GM19324 (cell line): ENCODE data around the gene UTS2B.

ENCODE experiments used
- ATAC-seq: cut with Tn5 transposase; IDR thresholded peaks from one replicate; pipeline ENCODE4 v1.9.1; 2021; ENCODE audit warnings: mild to moderate bottlenecking, moderate library complexity; ENCODE audit not compliant: unreplicated experiment, low FRiP score

Gene UTS2B

GRCh38 chr3:191328383-191328961 is 1.9 kb downstream of the UTS2B start:
- ATAC-seq, result peak; percentile 9

DNA sequence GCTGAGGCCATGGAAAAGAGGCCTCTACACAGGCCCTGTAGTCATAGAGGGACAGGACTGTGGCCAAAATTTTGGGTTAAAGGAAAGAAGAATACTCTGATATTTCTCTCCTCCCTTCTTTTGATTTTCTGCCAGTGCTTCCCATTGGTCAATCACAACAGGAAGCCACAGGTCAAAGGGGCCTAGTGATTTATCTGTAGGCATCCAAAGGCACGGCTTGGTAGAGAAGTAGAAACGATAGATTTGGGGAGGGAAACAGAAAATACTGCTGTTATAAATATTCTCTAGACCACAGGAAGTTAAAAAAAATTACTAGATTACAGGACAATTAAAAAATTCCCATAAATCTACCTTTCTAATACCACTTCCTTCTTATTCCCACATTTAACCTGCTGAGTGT is 2.8 kb downstream of the UTS2B start:
- no peak for ATAC-seq

DNA sequence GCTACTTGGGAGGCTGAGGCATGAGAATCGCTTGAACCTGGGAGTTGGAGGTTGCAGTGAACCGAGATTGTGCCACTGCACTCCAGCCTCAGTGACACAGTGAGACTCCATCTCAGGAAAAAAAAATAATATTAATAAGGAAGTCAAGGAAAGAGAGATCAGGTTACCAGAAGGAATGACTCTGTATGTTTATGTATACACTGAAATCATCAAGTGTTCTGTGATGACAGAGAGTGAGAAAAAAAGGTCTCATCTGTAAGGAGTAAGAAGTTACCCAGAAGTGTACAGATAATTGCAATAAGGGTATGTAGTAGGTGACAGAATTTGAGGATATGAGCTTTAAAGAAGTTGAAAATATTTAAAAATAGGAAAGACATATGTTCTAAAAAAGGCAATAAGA is 5.4 kb downstream of the UTS2B start:
- no peak for ATAC-seq

GRCh38 chr3:191321019-191321767 is 9.1 kb downstream of the UTS2B start:
- ATAC-seq, result no peak

DNA sequence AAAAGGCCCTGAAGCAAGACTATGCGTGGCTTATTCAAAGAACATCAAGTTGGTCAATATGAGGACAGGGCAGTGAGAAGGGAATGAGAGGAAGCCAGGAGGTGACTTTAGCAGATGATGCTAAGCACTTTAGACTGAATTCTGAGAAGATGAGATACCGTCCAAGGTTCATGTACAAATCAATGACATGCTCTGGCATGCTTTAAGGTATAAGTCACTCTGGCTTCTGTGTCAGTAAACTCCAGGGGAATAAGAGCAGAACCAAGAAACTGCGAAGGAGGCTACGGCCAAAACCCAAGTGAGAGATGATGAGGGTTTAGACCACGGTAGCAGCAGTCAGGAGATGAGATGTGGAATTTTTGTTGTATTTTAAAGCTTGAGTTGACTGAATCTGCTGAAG is 10.0 kb downstream of the UTS2B start:
- ATAC-seq, result no peak

DNA sequence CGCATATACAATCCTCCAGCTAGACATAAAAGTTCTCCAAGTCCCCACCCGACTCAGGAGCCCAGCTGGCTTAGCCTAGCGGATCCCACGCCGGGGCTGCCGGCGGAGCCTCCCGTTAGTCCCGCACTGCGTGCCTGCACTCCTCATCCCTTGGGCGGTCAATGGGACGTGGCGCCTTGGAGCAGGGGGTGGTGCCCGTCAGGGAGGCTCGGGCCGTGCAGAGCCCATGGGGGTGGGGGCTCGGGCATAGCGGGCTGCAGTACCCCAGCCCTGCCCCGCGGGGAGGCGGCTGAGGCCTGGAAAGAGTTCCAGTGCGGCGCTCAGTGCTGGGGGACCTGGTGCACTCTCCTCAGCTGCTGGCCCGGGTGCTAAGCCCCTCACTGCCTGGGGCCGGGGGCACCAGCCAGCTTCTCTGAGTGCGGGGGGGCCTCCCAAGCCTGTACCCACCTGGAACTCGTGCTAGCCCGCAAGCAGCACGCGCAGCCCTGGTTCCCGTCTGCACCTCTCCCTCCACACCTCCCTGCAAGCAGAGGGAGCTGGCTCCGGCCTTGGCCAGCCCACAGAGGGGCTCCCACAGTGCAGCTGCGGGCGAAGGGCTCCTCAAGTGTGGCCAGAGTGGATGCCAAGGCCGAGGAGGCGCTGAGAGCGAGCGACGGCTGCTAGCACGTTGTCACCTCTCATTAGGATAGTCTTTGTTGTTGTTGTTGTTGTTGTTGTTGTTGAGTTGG is 13.3 kb downstream of the UTS2B start:
- ATAC-seq, result no peak

DNA sequence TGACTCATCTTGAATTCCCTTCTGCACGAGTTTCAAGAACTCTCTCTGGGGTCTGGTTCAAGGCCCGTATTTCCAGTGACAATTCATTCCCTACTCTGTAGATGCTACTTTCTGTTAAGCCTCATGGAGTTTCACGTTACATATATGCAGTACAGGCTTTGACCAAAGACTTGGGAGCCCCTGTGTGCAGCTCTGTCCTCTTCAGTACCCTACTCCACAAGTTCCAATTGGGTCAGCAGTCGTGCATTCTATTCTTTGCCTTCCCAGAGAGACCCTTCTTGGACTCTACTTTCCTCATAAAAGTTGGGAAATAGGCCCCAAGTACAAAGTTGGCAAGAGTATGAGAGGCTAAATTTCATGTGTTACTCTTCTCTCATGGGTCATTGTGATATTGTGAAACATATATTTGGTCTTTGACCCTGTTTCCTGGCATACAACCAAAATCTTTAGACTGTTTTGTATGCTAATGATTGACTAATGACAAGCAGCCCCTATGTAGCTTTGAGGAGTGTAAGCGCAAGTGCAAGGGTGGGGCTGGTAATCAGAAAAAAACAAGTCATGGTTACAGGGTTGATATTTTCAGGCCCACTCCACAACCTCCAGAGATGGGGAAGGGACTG is 16.1 kb downstream of the UTS2B start:
- no peak for ATAC-seq

GRCh38 chr3:191313296-191313695 is 17.0 kb downstream of the UTS2B start:
- ATAC-seq, result no peak

GRCh38 chr3:191307341-191307740 is 23.0 kb downstream of the UTS2B start:
- ATAC-seq, result no peak

GRCh38 chr3:191306428-191306827 is 23.9 kb downstream of the UTS2B start:
- no peak for ATAC-seq

DNA sequence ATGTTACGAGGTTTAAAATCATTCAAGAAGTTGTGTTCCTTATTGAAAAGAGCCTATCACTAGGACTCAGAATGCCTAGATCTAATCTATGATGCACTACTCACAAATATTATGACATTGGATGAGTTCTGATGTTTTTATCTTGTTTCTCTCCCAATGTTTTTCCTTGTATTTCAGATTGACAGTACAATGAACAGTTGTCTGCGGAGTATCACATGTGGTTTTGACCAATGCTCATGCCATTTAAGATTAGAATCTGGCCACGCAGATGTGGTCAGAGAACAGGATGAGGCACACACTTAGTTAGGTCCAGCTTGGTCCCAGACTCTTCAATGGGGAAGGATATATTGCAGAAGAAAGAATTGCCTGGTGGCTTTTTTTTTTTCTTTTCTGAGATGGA is 26.7 kb downstream of the UTS2B start:
- no peak for ATAC-seq

DNA sequence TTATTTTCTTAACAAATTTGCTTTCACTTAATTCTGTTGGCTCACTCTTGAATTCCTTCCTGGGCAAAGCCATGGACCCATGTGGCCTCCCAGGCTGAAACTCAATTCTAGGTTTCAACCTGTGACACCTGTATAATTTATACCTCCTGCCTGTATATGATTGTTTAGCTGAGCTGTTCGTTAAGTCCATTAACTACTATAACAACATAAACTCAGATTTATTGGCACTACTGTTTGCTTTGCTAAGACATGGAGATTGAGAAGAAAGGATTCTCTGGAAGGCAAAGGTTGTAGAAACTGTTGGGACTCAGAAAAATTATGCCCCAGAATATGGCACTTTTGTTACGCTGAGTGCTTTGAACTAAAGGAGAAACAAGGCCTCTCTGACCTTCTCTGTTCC is 27.9 kb downstream of the UTS2B start:
- ATAC-seq, result no peak

GRCh38 chr3:191301782-191302411 is 28.4 kb downstream of the UTS2B start:
- no peak for ATAC-seq

GRCh38 chr3:191301017-191301416 is 29.3 kb downstream of the UTS2B start:
- peak; percentile 65 for ATAC-seq

DNA sequence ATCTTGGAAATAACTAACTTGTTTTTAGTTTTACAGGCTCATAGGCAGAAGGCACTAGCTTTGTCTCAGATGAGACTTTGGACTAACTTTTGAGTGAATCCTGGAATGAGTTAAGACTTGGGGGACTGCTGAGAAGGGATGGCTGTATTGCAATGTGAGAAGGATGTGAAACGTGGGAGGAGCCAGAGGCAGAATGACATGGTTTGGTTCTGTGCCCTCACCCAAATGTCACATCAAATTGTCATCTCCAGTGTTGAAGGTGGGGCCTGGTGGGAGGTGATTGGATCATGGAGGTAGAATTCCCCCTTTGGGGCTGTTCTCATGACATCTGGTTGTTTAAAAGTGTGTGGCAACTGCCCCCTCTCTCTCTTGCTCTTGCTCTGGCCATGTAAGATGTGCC is 29.9 kb downstream of the UTS2B start:
- no peak for ATAC-seq

DNA sequence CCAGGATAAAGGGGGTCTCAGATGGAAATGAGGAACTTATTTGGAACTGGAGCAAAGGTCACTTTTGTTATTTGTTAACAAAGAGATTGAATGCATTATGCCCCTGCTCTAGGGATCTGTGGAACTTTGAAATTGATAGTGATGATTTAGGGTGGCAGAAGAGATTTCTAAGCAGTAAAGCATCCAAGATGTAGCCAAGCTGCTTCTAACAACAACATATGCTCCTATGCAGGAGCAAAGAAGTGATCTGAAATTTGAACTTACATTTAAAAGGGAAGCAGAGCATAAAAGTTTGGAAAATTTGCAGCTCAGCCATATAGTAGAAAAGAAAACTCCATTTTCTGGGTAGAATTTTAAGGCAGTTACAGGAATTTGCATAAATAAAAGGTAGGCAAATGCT is 31.5 kb downstream of the UTS2B start:
- ATAC-seq, result no peak

DNA sequence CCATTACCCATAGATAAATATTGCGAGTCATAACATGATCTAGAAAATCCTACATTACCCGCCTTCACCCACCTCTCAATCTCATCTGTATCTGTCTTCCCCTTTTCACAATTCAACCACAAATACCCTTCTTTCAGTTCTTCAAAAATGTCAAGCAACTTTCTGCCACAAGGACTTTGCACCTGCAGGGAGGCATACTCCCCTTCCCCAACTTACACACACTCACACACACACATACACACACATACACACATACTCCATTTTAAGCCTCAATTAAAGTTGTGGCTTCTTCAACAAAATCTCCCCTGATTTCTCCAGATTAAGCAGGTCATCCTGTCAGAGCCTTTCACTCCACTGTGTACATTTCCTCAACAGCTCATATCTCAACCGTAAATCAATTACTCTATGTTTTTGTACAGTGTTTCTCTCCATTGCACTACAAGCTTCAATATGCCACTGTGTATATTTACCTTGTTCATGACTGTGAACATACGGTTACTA is 34.2 kb downstream of the UTS2B start:
- ATAC-seq, result peak; percentile 77

GRCh38 chr3:191294291-191294690 is 36.0 kb downstream of the UTS2B start:
- ATAC-seq, result no peak

DNA sequence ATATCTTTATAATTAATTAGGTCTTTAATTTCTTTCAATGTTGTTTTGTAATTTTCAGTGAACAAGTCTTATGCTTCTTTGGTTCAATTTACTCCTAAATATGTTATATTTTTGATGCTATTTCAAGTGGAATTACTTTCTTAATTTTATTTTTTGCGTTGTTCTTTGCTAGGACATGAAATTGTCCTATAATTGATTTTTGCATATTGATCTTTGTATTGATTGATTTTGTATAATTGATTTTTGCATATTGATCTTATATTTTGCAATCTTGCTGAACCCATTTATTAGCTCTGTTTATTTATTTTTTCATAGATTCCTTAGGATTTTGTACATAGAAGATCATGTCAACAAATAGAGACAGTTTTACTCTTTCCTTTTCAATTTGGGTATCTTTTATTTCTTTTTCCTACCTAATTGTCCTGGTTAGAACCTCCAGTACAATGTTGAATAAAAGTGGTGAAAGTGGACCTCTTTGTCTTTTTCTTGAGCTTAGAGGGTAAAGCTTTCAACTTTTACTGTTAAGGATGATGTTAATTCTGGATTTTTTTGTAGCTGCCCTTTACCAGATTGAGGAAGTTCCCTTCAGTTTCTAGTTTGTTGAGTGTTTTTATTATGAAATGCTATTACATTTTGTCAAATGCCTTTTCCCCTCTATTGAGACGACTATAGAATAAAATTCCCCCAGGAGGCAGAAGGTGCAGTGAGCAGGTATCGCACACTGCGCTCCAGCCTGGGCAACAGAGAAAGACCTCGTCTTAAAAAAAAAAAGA is 37.9 kb downstream of the UTS2B start:
- no peak for ATAC-seq
